Mesenteric fat pad (tissue), 1 donor: ENCODE data around the gene AJAP1. TPM values are rescaled to one million over a fixed set of nuclear protein-coding genes. Genes with fewer than 3 reads are reported as not detected.

ENCODE experiments used
- DNase-seq: peaks from one replicate; pipeline ENCODE4 v3.0.0-alpha.2; 2020; ENCODE audit warnings: low spot score
- total RNA-seq: library from RNA; stranded (reverse); fragmentation: NEBNext Ultra II Directional; extraction: Animal tissue kit (Norgen Biotek cat#: 25700); gene quantifications from one replicate; pipeline ENCODE4 v1.2.1, GENCODE V29; 2021
- donor health status: DM: yes; HTN: yes; CAD: no.

Gene AJAP1
- total RNA-seq, 1 donor from 2014 or later = 0.55 TPM

DNA sequence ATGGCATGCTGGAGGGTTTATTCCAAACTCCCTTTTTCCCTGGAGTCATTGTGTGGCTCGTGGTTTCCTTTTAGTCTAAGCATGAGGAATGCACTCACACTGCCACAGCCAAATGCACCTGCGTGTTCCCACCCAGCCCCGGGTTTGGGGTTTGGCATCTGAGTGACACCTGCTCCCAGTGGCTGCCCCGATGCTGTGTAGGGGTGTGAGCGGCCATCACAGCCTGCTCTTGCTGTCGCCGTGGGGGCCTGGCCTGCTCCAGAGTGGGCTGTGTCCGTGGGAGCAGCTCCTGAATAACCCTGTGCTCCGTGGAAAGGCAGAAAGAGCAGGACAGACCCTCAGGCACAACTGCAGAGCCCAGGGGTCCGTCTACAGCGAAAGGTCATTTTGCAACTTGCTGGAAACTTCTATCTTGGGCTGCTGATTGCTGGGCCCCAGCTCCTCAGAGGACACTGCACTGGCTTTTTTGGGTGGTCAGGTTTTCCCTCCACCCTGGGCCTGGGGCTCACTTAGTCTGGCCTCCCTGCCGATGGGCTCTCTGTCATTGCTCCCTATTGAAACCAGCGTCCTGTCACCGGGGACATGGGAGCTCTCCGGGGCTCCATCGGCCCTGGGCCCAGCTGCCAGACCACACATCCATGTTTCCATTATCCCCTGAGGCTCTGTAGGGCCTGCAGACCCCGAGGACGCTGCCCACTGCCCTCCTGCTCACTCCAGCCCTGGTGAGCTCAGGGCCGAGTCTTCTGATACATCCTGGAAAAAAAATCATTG, 74.1 kb downstream of the AJAP1 start:
- DNase-seq = no peak

DNA sequence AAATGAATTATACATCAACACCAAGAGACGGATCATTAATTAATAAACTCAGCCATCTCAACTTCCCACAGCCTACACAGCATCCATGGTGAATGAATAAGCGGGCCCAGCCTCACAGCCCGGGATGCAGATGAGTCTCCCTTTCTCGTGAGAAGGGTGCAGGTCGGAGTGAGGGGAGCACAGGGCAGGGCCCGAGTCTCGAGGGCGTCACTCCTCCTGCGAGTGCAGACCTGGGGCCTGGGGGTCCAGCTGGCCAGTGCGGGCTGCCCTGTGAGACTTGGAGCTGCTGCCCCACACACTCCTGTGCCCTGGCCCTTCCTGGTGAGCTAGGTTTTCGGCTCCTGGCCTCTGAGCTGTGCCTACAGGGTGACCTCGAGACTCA, 74.7 kb downstream of the AJAP1 start:
- no peak for DNase-seq

- DNase-seq = no peak
These were observed 75.7 kb downstream of the AJAP1 start for GRCh38 chr1:4730078-4730477.

- DNase-seq = no peak
These were observed 79.2 kb downstream of the AJAP1 start for GRCh38 chr1:4733446-4734177.

DNA sequence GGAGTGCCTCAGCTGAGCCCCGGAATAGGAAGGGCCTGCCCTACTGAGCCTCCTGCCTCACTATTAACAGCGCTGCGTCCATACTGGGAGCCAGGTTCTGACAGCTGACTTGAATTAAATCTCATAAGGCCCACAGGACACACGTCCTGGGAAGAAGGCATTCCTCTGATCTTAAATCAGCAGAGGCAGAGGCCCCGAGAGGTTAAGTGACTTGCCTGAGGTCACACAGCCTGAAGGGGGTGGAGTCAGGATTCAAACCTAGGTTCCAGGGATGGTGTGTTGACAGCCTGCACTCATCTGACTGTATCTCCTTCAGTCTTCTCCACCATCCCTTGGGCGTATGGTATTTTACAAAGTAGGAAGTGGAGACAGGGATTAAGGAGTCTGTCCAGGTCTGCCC, 79.8 kb downstream of the AJAP1 start:
- no peak for DNase-seq

DNA sequence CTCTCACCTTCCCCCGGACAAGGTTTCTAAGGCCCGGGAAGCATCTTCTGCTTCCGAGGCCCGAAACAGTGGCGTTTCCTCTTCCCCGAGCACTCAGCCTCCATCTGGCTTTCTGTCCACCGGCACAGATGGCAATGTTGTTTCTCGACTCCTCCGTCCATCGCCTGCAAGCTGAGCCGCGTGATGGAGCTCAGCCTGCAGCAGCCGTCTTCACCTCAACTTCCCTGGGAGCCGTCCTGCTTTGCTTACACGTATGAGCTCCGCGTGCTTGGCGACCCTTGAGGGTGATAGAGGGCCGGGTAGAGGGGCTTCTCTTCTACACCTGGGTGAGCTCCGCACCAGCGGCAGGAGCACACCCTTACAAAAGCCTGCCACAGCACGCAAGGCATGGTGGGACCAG, 80.4 kb downstream of the AJAP1 start:
- no peak for DNase-seq

- no peak for DNase-seq
These were observed 81.8 kb downstream of the AJAP1 start for GRCh38 chr1:4736254-4736653.

DNA sequence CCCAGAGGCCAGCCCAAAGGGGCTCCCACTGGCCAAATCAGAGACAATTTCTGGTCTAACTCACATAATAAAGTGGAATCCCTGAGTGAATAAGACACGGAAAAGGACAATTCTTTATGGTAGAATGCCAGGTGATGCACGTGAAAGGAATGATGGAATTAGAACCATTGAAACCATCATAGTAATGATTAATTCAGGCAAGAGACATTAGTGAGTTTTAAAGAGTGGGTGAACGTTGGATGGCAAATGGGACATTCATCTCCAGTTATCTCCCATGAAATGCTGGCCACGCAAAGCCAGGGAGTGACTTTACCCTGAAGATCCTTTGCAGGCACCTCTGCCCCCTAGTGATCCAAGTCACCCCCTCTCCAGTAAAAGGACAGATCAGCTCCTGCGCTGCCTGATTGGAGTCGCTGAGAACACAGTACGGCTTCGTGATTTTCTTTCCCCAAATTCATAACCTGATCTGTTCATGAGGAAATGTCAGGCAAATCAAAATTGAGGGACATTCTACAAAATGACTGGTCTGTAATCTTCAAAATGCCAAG, 87.5 kb downstream of the AJAP1 start:
- DNase-seq = no peak

GRCh38 chr1:4743978-4744750, 89.8 kb downstream of the AJAP1 start:
- DNase-seq = no peak

GRCh38 chr1:4745560-4745959, 91.2 kb downstream of the AJAP1 start:
- no peak for DNase-seq

DNA sequence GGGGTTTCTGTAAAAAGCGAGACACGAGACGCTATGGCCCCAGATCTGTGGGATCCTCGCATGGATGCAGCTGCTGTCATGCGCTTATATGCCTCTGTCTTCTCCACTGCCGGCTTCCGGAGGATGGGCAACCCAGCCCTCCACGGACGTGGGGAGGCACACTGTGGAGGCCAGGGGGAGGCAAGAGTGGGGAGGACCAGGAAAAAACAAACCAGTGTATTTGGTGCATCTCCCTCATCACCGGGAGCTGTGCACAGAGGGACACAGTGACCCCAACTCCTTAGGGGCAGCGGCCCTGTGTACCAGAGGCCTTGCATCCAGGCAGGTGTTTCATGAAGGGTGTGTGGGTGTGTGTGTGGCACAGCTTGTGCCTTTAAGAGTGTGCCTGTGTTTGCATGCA, 95.0 kb downstream of the AJAP1 start:
- no peak for DNase-seq

GRCh38 chr1:4750177-4750576, 95.8 kb downstream of the AJAP1 start:
- no peak for DNase-seq

GRCh38 chr1:4752059-4752458, 97.7 kb downstream of the AJAP1 start:
- no peak for DNase-seq

- DNase-seq = no peak
These were observed 100.4 kb downstream of the AJAP1 start for GRCh38 chr1:4754816-4755215.

DNA sequence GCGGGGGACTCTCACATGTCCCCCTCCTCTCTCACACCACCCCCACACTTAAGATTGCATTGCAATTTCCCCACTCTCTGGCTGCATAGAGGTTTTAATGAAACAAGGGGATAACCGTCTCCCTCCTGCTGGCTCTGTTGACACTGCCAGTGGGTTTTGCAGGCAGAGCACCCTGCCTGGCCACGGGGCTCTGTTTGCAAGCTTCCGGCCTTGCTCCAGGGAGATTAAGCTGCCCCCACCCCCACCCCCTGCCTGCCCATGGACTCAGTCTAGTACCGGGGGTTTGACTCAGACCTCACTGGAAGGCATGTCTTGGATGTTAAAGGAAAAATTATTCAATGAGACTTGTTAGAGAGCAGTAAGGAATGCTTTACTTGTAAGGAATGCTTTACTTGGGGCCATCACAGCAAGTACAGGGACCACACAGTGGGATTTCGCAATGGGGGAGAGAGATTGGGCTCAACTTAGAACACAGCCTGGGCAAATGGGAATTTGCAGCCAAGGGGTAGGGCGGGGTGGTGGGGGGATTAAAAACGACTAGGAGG, 101.0 kb downstream of the AJAP1 start:
- no peak for DNase-seq

- no peak for DNase-seq
These were observed 101.6 kb downstream of the AJAP1 start for GRCh38 chr1:4755864-4756504.

DNA sequence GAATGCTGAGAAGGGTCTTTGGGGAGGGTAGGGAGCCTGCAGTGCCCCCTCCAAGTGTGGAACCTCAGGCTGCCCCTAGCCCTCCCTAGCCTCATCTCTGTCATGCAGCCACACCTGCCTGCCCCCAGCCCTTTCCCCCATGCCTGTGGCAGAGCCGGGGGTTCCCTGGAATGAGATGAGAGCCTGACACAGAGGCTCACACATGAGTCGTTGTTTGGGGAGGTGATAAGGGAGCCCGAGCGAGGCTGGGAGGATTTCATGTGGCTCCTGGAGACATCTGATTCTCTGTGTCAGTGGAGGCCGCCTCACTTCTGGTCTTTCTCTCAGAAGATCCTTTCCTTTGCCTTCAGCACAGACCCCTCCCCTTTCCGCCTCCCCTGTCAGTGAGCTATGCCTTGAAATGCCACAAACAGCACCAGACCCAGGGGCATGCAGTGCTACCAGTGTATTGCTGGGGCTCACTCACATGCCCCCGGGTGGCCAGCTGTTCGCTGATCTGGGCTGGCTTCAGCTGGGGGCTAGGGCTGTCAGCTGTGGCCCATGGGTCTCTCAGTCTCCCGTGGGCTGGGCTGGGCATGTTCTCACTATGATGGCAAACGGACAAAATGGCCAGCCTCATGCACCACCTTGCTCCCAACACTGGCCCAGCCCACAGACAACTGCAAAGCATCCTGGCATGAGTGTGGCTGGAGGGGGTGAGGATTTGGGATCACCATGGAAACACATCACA, 102.6 kb downstream of the AJAP1 start:
- DNase-seq = no peak

GRCh38 chr1:4759671-4760070, 105.3 kb downstream of the AJAP1 start:
- no peak for DNase-seq

DNA sequence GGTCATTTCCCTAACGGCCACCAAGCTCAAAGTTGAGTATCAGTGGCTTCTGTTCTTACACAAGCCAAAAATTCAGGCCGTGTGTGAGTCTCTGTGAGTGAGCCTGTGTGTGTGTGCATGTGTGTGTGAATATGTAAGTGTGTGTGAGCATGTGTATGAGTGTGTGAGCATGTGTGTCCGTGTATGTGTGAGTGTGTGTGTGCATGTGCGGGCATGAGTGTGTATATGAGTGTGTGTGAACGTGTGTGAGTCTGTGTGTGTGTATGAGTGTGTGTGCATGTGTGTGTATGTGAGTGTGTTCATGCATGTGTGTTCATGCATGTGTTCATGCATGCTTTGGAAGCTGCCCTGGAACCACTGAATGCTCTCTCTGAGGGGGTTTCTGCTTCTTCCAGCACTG, 105.7 kb downstream of the AJAP1 start:
- DNase-seq = no peak

GRCh38 chr1:4761324-4761723, 106.9 kb downstream of the AJAP1 start:
- no peak for DNase-seq
